Neutrophil (primary cell): ENCODE data around the gene MCM6.

ENCODE experiments used
- H3K27ac ChIP-seq: fragments of 200-600 bp; sonication (generic); 2 replicates; pipeline ENCODE4 v1.5.1; 2016; ENCODE audit warnings: mild to moderate bottlenecking, moderate library complexity
- H3K27me3 ChIP-seq: fragments of 200-600 bp; sonication (generic); 2 replicates; pipeline ENCODE4 v1.6.0; 2016; ENCODE audit warnings: mild to moderate bottlenecking
- H3K36me3 ChIP-seq: fragments of 200-600 bp; sonication (generic); 2 replicates; pipeline ENCODE4 v1.5.1; 2017
- H3K4me1 ChIP-seq, 2 experiments: fragments of 200-600 bp in 1 of 2; sonication (generic) in 1 of 2; 1 replicate in 1 of 2; 2 replicates in 1 of 2; pipeline versions ENCODE4 v1.5.1 to v1.6.1; 2013 to 2016; ENCODE audit warnings: low read depth in 1 of 2, low read length in 1 of 2, mild to moderate bottlenecking in 1 of 2, moderate library complexity in 1 of 2; ENCODE audit not compliant: control insufficient read depth in 1 of 2, insufficient read depth in 1 of 2
- H3K4me3 ChIP-seq, 2 experiments: fragments of 200-600 bp in 1 of 2; sonication (generic) in 1 of 2; 1 replicate in 1 of 2; 2 replicates in 1 of 2; pipeline ENCODE4 v1.5.1; 2013 to 2016; ENCODE audit warnings: low read depth in 1 of 2, low read length in 1 of 2, mild to moderate bottlenecking in 1 of 2, moderate library complexity in 1 of 2
- H3K9me3 ChIP-seq: fragments of 200-600 bp; sonication (generic); 2 replicates; pipeline ENCODE4 v1.5.1; 2016
- TF ChIP-seq, protein P1 (sequence below): fragments of 200-600 bp; sonication (generic); IDR thresholded peaks from 2 replicates; pipeline ENCODE4 v1.5.1; 2016; ENCODE audit warnings: antibody characterized with exemption

The MCM6 gene

DNA sequence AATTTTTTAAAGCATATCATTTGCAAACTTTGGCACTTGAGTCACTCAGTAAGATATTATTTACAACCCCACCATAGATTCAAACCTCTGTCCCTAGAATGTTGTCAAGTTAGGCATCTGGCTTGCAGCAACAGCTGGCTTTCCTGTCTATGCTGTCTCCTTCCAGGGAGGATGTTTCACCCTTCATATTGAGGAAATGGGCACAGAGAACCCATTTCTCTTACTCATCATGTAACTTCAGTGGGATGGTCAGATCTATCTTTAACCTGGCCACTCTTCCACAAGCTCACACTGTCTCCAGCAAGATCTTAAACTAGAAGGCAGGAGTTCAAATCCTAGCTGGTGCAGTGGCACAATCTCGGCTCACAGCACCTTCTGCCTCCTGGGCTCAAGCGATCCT is 55.1 kb downstream of the MCM6 start:
- H3K4me1 ChIP-seq = no peaks in the 10 kb centered on the region
- H3K27ac ChIP-seq = no peak overlapping the region
- TF ChIP-seq, protein P1, sequence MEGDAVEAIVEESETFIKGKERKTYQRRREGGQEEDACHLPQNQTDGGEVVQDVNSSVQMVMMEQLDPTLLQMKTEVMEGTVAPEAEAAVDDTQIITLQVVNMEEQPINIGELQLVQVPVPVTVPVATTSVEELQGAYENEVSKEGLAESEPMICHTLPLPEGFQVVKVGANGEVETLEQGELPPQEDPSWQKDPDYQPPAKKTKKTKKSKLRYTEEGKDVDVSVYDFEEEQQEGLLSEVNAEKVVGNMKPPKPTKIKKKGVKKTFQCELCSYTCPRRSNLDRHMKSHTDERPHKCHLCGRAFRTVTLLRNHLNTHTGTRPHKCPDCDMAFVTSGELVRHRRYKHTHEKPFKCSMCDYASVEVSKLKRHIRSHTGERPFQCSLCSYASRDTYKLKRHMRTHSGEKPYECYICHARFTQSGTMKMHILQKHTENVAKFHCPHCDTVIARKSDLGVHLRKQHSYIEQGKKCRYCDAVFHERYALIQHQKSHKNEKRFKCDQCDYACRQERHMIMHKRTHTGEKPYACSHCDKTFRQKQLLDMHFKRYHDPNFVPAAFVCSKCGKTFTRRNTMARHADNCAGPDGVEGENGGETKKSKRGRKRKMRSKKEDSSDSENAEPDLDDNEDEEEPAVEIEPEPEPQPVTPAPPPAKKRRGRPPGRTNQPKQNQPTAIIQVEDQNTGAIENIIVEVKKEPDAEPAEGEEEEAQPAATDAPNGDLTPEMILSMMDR = no peak
- H3K27me3 ChIP-seq = peaks cover 10% of the 10 kb centered on the region
- no peaks in the 10 kb centered on the region for H3K9me3 ChIP-seq
- no peaks in the 10 kb centered on the region for H3K36me3 ChIP-seq
- no peak overlapping the region for H3K4me3 ChIP-seq

DNA sequence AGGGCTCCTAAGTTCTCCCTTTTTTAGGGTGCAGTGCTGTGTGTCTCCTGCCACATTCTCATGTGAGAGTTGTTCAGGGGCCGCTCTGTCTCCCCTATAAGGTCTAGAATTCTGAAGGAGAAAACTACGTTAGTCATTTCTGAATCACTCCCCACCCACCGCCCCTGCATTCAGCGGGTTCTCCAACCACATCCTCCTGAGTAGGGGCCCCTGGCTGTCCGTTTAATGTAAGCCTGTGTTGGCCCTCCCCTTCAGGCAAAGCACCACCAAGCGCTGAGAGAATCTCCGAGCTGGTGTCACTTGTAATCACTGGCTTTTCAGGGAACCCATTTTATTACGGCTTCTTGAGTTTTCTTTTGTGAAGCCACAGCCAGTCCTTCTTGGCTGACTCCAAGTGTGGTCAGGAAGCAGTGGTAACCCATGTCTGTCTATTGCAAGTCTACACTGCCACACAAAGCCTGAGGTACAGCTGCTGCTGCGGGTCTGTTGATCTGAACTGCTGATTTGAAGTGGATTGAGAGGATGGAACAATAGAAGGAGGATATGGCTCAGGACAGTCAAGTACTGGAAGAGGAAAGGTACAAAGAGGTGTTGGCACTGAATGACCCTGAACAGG is 56.1 kb downstream of the MCM6 start:
- Histone ChIP-seq H3K27ac (no peak overlapping the region), H3K36me3 (no peaks in the 10 kb centered on the region), H3K4me1 (no peaks in the 10 kb centered on the region), H3K9me3 (no peaks in the 10 kb centered on the region), H3K27me3 (peaks cover 10% of the 10 kb centered on the region), H3K4me3 (no peak overlapping the region)
- TF ChIP-seq, protein P1 = no peak

DNA sequence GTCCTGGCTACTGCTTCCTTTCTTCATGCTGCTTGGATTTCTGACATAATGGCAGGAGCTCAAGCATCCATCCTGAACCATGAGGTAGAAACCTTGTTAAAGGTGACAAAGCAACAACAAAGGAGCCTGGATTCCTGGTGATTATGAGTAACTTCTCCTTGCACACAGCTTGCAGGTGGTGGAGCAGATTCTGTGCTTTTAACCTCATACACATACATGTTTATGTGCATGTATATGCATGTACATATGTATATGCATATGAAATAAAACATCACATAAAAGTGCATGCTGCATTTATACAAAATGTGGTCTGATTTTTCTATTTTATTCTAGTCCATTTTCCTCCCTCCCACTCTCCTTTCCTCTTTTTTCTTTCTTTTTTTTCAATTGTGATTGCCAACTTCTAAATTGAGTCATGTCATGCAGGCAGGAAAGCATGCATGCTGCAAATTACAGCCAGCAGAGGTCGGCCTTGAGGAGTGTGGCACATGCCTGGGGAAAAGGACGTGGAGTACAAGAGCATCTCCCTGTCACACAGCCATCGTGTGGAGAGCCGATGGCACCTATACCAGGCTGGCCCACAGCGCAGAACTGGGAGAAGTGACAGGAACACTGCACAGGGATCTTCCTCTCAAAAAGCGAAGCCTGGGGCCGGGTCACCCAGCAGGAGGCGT is 57.2 kb downstream of the MCM6 start:
- Histone ChIP-seq H3K4me3 (no peak overlapping the region), H3K27me3 (peaks cover 10% of the 10 kb centered on the region), H3K4me1 (no peaks in the 10 kb centered on the region), H3K36me3 (no peaks in the 10 kb centered on the region), H3K27ac (no peak overlapping the region), H3K9me3 (no peaks in the 10 kb centered on the region)
- TF ChIP-seq, protein P1 = no peak

DNA sequence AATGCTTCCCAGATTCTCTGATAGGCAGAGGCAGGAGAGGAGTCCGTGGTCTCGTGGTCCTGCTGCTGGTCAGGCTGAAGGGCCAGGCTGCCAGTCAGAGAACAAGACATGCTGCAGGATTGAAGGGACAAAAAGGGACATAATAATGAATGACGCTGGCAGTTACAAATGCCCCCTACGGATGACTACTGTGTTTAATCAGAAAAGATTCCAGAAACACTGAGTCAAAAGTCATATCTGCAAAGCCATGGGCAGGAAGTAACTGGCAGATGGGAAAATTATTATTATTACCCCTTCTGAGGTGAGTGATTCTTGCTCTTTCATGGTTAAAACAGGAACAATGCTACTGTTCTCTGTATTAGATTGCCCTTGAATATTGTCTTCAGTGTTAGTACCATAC is 58.3 kb downstream of the MCM6 start:
- peaks cover 10% of the 10 kb centered on the region for H3K27me3 ChIP-seq
- H3K27ac ChIP-seq = no peak overlapping the region
- no peaks in the 10 kb centered on the region for H3K4me1 ChIP-seq
- H3K9me3 ChIP-seq = no peaks in the 10 kb centered on the region
- no peaks in the 10 kb centered on the region for H3K36me3 ChIP-seq
- TF ChIP-seq, protein P1 = no peak
- H3K4me3 ChIP-seq = no peak overlapping the region

DNA sequence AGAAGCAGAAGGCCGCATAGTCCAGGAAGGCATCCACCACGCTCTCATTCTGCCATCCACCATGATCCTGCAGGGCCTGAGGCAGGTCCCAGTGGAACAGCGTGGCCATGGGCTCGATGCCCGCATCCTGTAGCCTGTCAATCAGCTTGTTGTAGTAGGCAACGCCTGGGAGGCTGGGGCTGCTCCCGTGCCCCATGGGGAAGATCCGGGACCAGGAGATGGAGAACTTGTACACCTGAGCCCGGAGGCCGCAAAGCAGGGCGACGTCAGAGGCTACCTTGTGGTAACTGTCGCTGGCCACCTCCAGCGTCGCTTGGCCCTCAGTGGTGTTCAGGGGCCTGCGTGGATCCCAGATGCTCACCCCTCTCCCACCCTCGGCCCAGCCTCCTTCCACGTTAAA is 58.8 kb downstream of the MCM6 start:
- TF ChIP-seq, protein P1 = no peak
- H3K9me3 ChIP-seq = no peaks in the 10 kb centered on the region
- H3K36me3 ChIP-seq = no peaks in the 10 kb centered on the region
- H3K27ac ChIP-seq = no peak overlapping the region
- peaks cover 10% of the 10 kb centered on the region for H3K27me3 ChIP-seq
- no peaks in the 10 kb centered on the region for H3K4me1 ChIP-seq
- H3K4me3 ChIP-seq = no peak overlapping the region
